Upper lobe of left lung (tissue), 6 donors: ENCODE data around the gene RNF7. TPM values are rescaled to one million over a fixed set of nuclear protein-coding genes. Genes with fewer than 3 reads are reported as not detected.

ENCODE experiments used
- ATAC-seq, 2 donors: fragments of 200-7000 bp; cut with Tn5 transposase; one replicate each; pipeline ENCODE4 v1.9.1; 2022; ENCODE audit warnings: mild to moderate bottlenecking in 2 of 2, moderate library complexity in 2 of 2; ENCODE audit not compliant: low FRiP score in 2 of 2
- DNase-seq, 2 donors: peaks; one replicate each; pipeline ENCODE4 v3.0.0-alpha.2; 2019 to 2020
- H3K27ac ChIP-seq, 4 donors: fragments of 200-600 bp; sonication (generic); one replicate each; pipeline ENCODE4 v1.5.1; 2016 to 2019
- H3K27me3 ChIP-seq, 4 donors: fragments of 200-600 bp; sonication (generic); one replicate each; pipeline ENCODE4 v1.5.1; 2017 to 2019
- H3K36me3 ChIP-seq, 4 donors: fragments of 200-600 bp; sonication (generic); one replicate each; pipeline ENCODE4 v1.5.1; 2016 to 2019
- H3K4me1 ChIP-seq, 4 donors: fragments of 200-600 bp; sonication (generic); one replicate each; pipeline ENCODE4 v1.5.1; 2018 to 2019
- H3K4me3 ChIP-seq, 4 donors: fragments of 200-600 bp; sonication (generic); one replicate each; pipeline ENCODE4 v1.5.1; 2017 to 2019; ENCODE audit warnings: mild to moderate bottlenecking in 2 of 4, moderate library complexity in 1 of 4
- H3K9me3 ChIP-seq, 4 donors: fragments of 200-600 bp; sonication (generic); one replicate each; pipeline ENCODE4 v1.5.1; 2018 to 2019
- CTCF ChIP-seq, 6 experiments: fragments of 450-650 bp in 4 of 6; fragments of 200-600 bp in 2 of 6; sonication (generic) in 2 of 6; IDR thresholded peaks; one replicate each; pipeline ENCODE4 v1.5.1; 2016 to 2019; ENCODE audit warnings: antibody characterized with exemption in 6 of 6
- EP300 ChIP-seq, 4 donors: sonication (generic); formaldehyde crosslinking; IDR thresholded peaks; one replicate each; pipeline ENCODE4 v1.5.1; 2017; ENCODE audit warnings: antibody characterized with exemption in 4 of 4, control low read depth in 2 of 4
- POLR2A ChIP-seq, 4 donors: fragments of 450-650 bp; IDR thresholded peaks; one replicate each; pipeline ENCODE4 v1.5.1; 2016 to 2017; ENCODE audit warnings: antibody characterized with exemption in 4 of 4, mild to moderate bottlenecking in 2 of 4
- POLR2AphosphoS5 ChIP-seq, 2 donors: sonication (generic); formaldehyde crosslinking; IDR thresholded peaks; one replicate each; pipeline ENCODE4 v1.5.1; 2017; ENCODE audit warnings: antibody characterized with exemption in 2 of 2
- WGBS, 2 donors: methylation state at CpG; one replicate each; pipeline ENCODE4 v1.1.5; 2017 to 2018; 5-methylcytosine and 5-hydroxymethylcytosine counted together
- total RNA-seq, 6 donors: library from RNA; depleted of rRNA in 4 of 6; stranded (reverse); fragments of >200 nt in 4 of 6; gene quantifications; one replicate each; pipeline versions ENCODE4 v1.1.0 to v1.2.1, GENCODE V29; 2016 to 2021
- donor health status: DM: no; HTN: no; CAD: no; lungs with moderate emphysema.
- donor health status: DM: no; HTN: yes; CAD: no; lungs with severe emphysema.

Gene RNF7
- total RNA-seq, 6 donors from 2014 or later = 9.4 to 76.3 (median 49.0) TPM

- Histone ChIP-seq H3K27me3 (no peaks in the 10 kb centered on the region), H3K9me3 (no peaks in the 10 kb centered on the region), H3K36me3 (no peaks in the 10 kb centered on the region), H3K4me3 (no peak overlapping the region), H3K4me1 (no peaks in the 10 kb centered on the region), H3K27ac (no peak overlapping the region)
- TF ChIP-seq POLR2A (IDR thresholded peaks at IDR 0.05) (no peak), CTCF (IDR thresholded peaks at IDR 0.05) (no peak), EP300 (IDR thresholded peaks at IDR 0.05) (no peak), POLR2AphosphoS5 (IDR thresholded peaks at IDR 0.05) (no peak)
- DNase-seq (no peak), ATAC-seq (no peak)
These were observed 14.8 kb upstream of the RNF7 start for GRCh38 chr3:141723255-141723654.

GRCh38 chr3:141724186-141724585 is 13.9 kb upstream of the RNF7 start:
- TF ChIP-seq EP300 (IDR thresholded peaks at IDR 0.05) = no peak
- no peak for TF ChIP-seq CTCF (IDR thresholded peaks at IDR 0.05)
- no peak for TF ChIP-seq POLR2AphosphoS5 (IDR thresholded peaks at IDR 0.05)
- TF ChIP-seq POLR2A (IDR thresholded peaks at IDR 0.05) = no peak
- H3K27ac ChIP-seq = no peak overlapping the region
- no peak for ATAC-seq
- no peaks in the 10 kb centered on the region for H3K9me3 ChIP-seq
- H3K4me1 ChIP-seq = no peaks in the 10 kb centered on the region
- no peak for DNase-seq
- no peaks in the 10 kb centered on the region for H3K36me3 ChIP-seq
- H3K27me3 ChIP-seq = no peaks in the 10 kb centered on the region
- WGBS, 2 donors = 95% methylated on average over 1 of the region's 1 CpG
- no peak overlapping the region for H3K4me3 ChIP-seq

- Histone ChIP-seq H3K4me1 (no peaks in the 10 kb centered on the region), H3K36me3 (no peaks in the 10 kb centered on the region), H3K4me3 (no peak overlapping the region), H3K27ac (no peak overlapping the region), H3K27me3 (no peaks in the 10 kb centered on the region), H3K9me3 (no peaks in the 10 kb centered on the region)
- DNase-seq (no peak), ATAC-seq (no peak)
- TF ChIP-seq EP300 (IDR thresholded peaks at IDR 0.05) = no peak
- no peak for TF ChIP-seq POLR2A (IDR thresholded peaks at IDR 0.05)
- no peak for TF ChIP-seq POLR2AphosphoS5 (IDR thresholded peaks at IDR 0.05)
- no peak for TF ChIP-seq CTCF (IDR thresholded peaks at IDR 0.05)
- 94 to 95% methylated on average over 4 of the region's 4 CpGs for WGBS, 2 donors
These were observed 13.1 kb upstream of the RNF7 start for GRCh38 chr3:141725036-141725435.

GRCh38 chr3:141726483-141726882 is 11.6 kb upstream of the RNF7 start:
- ATAC-seq = no peak
- Histone ChIP-seq H3K4me3 (no peak overlapping the region), H3K27ac (no peak overlapping the region), H3K36me3 (no peaks in the 10 kb centered on the region), H3K27me3 (no peaks in the 10 kb centered on the region), H3K4me1 (no peaks in the 10 kb centered on the region), H3K9me3 (no peaks in the 10 kb centered on the region)
- no peak for TF ChIP-seq POLR2AphosphoS5 (IDR thresholded peaks at IDR 0.05)
- WGBS, 2 donors = 65 to 78% methylated on average over 1 of the region's 1 CpG
- no peak for DNase-seq

GRCh38 chr3:141728355-141728892 is 9.7 kb upstream of the RNF7 start:
- H3K9me3 ChIP-seq = no peaks in the 10 kb centered on the region
- H3K27ac ChIP-seq = no peak overlapping the region
- 73 to 78% methylated on average over 5 of the region's 5 CpGs for WGBS, 2 donors
- TF ChIP-seq CTCF (IDR thresholded peaks at IDR 0.05) (no peak), EP300 (IDR thresholded peaks at IDR 0.05) (no peak), POLR2AphosphoS5 (IDR thresholded peaks at IDR 0.05) (no peak), POLR2A (IDR thresholded peaks at IDR 0.05) (no peak)
- no peak for ATAC-seq
- H3K4me1 ChIP-seq = no peaks in the 10 kb centered on the region
- H3K4me3 ChIP-seq = no peak overlapping the region
- H3K27me3 ChIP-seq = no peaks in the 10 kb centered on the region
- DNase-seq = no peak
- no peaks in the 10 kb centered on the region for H3K36me3 ChIP-seq
